Heart left ventricle (tissue), 13 donors: ENCODE data around the gene GARIN6.

Source experiments
- CTCF ChIP-seq, 12 donors: fragments of 200-600 bp; sonication (generic) in 4 of 12; IDR thresholded peaks; one replicate each; pipeline versions ENCODE4 v1.5.0 to v1.8.0; 2018 to 2022; ENCODE audit warnings: antibody characterized with exemption in 12 of 12, mild to moderate bottlenecking in 5 of 12
- POLR2A ChIP-seq, 2 donors: fragments of 450-650 bp; IDR thresholded peaks; one replicate each; pipeline ENCODE4 v1.6.1; 2017; ENCODE audit warnings: antibody characterized with exemption in 2 of 2, mild to moderate bottlenecking in 2 of 2, moderate library complexity in 2 of 2
- donor health status: ischemic (EF 13 %, LVEDD 7.1; RV severe dilation, severe dysfunction).
- donor health status: DM: no; HTN: yes; CAD: no.
- donor health status: DM: no; HTN: no; CAD: no.
- donor health status: ischemic (EF 25% LVEDD 6.9; RV normal size, moderate dysfunction).
- donor health status: ischemic (EF 25% LVEDD 5.7; RV mildly dilated, moderate dysfunction).
- donor health status: ischemic (EF 35%, LVEDD 5.7; RV mildly dilated, moderate dysfunction).
- donor health status: nonischemic (EF 11% LVEDD 7.7; RV severe dilation, severe dysfunction).
- donor health status: DM: yes; HTN: yes; CAD: no.
- donor health status: PGD.
- donor health status: ischemic (EF 29% LVEDD 5.4; RV normal size, mild dysfunction).
- donor health status: nonischemic (EF 23%, LVEDD 6.1; RV moderate dilation, normal function).

- TF ChIP-seq CTCF (IDR thresholded peaks at IDR 0.05): no peak
- TF ChIP-seq POLR2A (IDR thresholded peaks at IDR 0.05): no peak
These were observed 2.9 kb upstream of the GARIN6 start for GRCh38 chr12:99644629-99645028.
